Measurements from ENCODE around the gene SMARCD1.

GRCh38 chr12:50073712-50074111 lies 11.4 kb upstream of the SMARCD1 start:
- TF ChIP-seq FOXA1 (IDR thresholded peaks at IDR 0.05): no peak
- no peak for TF ChIP-seq CTCF (IDR thresholded peaks at IDR 0.05; ENCODE audit: low read depth, low read length, missing input control)
- no peak for TF ChIP-seq EGR1 (IDR thresholded peaks at IDR 0.05; ENCODE audit: low read depth in 2 of 2)
- TF ChIP-seq ATF3 (IDR thresholded peaks at IDR 0.05): no peak
- TF ChIP-seq MAX (IDR thresholded peaks at IDR 0.05): no peak
- no peak for TF ChIP-seq YY1 (IDR thresholded peaks at IDR 0.05)
- TF ChIP-seq JUND (IDR thresholded peaks at IDR 0.05): no peak
